Ishikawa (cell line): Measurements from ENCODE around the gene SMAD2.

Experiments used
- CEBPB ChIP-seq: IDR thresholded peaks from 2 replicates; pipeline ENCODE4 v1.6.1; 2012
- CREB1 ChIP-seq: IDR thresholded peaks from 2 replicates; pipeline ENCODE4 v1.6.1; 2012; ENCODE audit warnings: low read depth
- EGR1 ChIP-seq: IDR thresholded peaks from 2 replicates; pipeline ENCODE4 v1.6.1; 2012
- EP300 ChIP-seq: IDR thresholded peaks from 2 replicates; pipeline ENCODE4 v1.6.1; 2012; ENCODE audit warnings: borderline replicate concordance
- FOXM1 ChIP-seq: IDR thresholded peaks from 2 replicates; pipeline ENCODE4 v1.6.1; 2012; ENCODE audit warnings: low read depth, borderline replicate concordance
- MAX ChIP-seq: IDR thresholded peaks from 2 replicates; pipeline ENCODE4 v1.6.1; 2012
- NFIC ChIP-seq: IDR thresholded peaks from 2 replicates; pipeline ENCODE4 v1.6.1; 2012
- RAD21 ChIP-seq: IDR thresholded peaks from 2 replicates; pipeline ENCODE4 v1.6.1; 2012; ENCODE audit warnings: low read depth
- REST ChIP-seq: IDR thresholded peaks from 2 replicates; pipeline ENCODE4 v1.6.1; 2012; ENCODE audit warnings: low read depth, mild to moderate bottlenecking
- TAF1 ChIP-seq: IDR thresholded peaks from 2 replicates; pipeline ENCODE4 v1.6.1; 2012; ENCODE audit warnings: low read depth, mild to moderate bottlenecking
- TCF12 ChIP-seq: IDR thresholded peaks from 2 replicates; pipeline ENCODE4 v1.6.1; 2012; ENCODE audit warnings: low read depth
- TEAD4 ChIP-seq: IDR thresholded peaks from 2 replicates; pipeline ENCODE4 v1.6.1; 2012
- YY1 ChIP-seq: IDR thresholded peaks from 2 replicates; pipeline ENCODE4 v1.6.1; 2012; ENCODE audit warnings: low read depth
- ZBTB7A ChIP-seq: IDR thresholded peaks from 2 replicates; pipeline ENCODE4 v1.6.1; 2012; ENCODE audit warnings: low read depth
- TF ChIP-seq, protein P1 (sequence below): IDR thresholded peaks from 2 replicates; pipeline ENCODE4 v1.6.1; 2012

Gene SMAD2

DNA sequence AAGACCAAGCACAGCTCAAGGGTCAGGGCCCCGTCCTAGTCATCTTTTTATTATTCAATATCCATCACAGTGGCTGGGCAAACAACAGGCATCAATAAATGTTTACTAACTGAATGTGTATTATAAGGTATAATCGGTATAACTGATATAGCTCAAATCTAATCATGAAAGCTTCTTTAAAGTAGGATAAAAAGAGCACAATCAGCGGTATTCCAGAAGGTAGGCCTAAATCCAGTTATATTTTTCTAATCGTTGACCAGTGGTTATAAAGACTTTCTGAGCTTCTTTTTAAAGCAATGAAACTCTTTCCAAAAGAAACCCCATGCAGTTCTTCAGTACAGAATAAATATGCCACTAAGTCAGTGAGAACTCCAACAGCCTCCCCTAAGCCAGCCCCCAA, 92.1 kb downstream of the SMAD2 start:
- TF ChIP-seq CEBPB (no peak), MAX (no peak), NFIC (no peak), TEAD4 (no peak), REST (no peak), EGR1 (no peak), FOXM1 (no peak), ZBTB7A (no peak), RAD21 (no peak), YY1 (no peak), CREB1 (no peak), TCF12 (no peak)

DNA sequence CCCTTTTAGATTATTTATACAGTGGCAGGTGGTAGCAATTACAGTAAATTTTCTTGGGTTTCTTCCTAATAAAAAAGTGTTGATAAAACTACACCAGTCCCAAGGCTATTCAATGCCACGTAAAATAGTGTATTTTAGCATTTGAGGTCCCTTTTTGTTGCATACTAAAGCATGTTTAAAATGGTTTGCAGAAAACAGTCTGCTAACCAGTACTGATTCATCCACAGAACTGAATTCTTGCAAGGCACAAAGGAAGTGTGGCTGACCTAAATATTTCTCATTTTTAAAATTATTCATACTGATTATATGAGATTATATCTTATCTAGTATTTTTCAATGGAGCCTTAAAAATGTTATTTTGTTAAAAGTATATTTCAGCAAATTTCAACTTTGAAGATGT, 98.1 kb downstream of the SMAD2 start:
- TF ChIP-seq TEAD4 (no peak), YY1 (no peak), ZBTB7A (no peak), CREB1 (no peak), FOXM1 (no peak), RAD21 (no peak), EP300 (no peak), REST (no peak), TAF1 (no peak), TCF12 (no peak), CEBPB (no peak), EGR1 (no peak)
- TF ChIP-seq, protein P1, sequence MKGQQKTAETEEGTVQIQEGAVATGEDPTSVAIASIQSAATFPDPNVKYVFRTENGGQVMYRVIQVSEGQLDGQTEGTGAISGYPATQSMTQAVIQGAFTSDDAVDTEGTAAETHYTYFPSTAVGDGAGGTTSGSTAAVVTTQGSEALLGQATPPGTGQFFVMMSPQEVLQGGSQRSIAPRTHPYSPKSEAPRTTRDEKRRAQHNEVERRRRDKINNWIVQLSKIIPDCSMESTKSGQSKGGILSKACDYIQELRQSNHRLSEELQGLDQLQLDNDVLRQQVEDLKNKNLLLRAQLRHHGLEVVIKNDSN, result no peak

DNA sequence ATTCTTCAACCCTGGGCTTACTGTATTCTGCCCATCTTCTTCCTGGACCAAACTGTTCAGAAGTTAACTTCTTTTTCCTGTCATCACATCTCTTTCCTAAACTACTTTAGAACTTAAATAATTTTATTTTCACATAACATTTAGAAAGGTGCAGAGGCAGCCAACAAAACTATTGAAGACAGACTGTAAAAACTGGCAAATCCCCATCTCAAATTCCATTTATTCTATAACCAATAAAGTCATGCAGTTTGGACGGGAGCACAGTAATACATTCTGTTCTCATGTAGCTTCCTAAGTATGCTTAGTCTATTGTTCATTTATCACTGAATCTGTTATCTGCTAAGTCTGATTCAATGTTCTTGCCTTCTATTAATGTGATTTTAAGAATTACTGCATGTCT, 99.1 kb downstream of the SMAD2 start:
- no peak for TF ChIP-seq NFIC
- no peak for TF ChIP-seq MAX
- no peak for TF ChIP-seq REST
- TF ChIP-seq TAF1, result no peak
- TF ChIP-seq YY1, result no peak
- TF ChIP-seq, protein P1, result no peak
- TF ChIP-seq EGR1, result no peak
- no peak for TF ChIP-seq FOXM1
- no peak for TF ChIP-seq CREB1
- no peak for TF ChIP-seq CEBPB
- no peak for TF ChIP-seq RAD21
- TF ChIP-seq ZBTB7A, result no peak

- no peak for TF ChIP-seq TEAD4
Observed at GRCh38 chr18:47830772-47831171, 99.7 kb downstream of the SMAD2 start.

DNA sequence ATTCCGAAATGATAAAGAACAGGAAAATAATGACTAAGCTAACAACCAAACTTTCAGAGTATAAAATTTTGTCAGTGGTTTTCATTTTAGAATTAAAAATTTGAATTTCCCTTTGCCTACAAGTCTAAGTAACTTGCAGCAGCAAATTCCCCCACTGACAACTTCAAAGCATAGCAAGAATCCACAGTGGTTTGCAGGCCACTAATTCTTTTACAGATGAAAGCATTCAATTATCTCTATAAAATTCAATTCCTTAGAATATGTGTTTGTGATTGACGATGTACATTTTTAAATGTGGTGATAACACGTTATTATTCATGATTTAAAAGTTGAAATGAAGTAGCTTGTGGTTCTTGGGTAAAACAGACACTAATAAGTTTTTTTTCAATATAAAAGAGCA, 100.6 kb downstream of the SMAD2 start:
- TF ChIP-seq ZBTB7A (no peak), CEBPB (no peak), TEAD4 (no peak), MAX (no peak), TCF12 (no peak)
- TF ChIP-seq, protein P1, result no peak
